Left colon (tissue), 2 donors: ENCODE data around the gene MARK2. TPM values are rescaled to one million over a fixed set of nuclear protein-coding genes. Genes with fewer than 3 reads are reported as not detected.
A peak's percentile ranks its signal among the peaks of the same experiment; 100 is the strongest.

Experiments used
- ATAC-seq: fragments of 200-7000 bp; cut with Tn5 transposase; one replicate; pipeline ENCODE4 v1.9.1; 2020; ENCODE audit warnings: mild to moderate bottlenecking, moderate library complexity
- DNase-seq, 2 donors: peaks; one replicate each; pipeline ENCODE4 v3.0.0-alpha.2; 2020
- intact Hi-C, 2 donors: fragments of 100-400 bp; cut with DNase I in 1 of 2; cut with micrococcal nuclease in 1 of 2; formaldehyde crosslinking; loops; one replicate each; pipeline versions ENCODE4 v1.11.2 to v1.14.0; 2022; cut with DNase I, micrococcal nuclease
- total RNA-seq, 2 donors: library from RNA; stranded (reverse); fragmentation: NEBNext Ultra II Directional; extraction: Animal tissue kit (Norgen Biotek cat#: 25700); gene quantifications; one replicate each; pipeline ENCODE4 v1.2.1, GENCODE V29; 2021
- donor health status: DM: no; HTN: no; CAD: no.
- donor health status: DM: yes; HTN: yes; CAD: no.

Gene MARK2
- total RNA-seq, 2 donors from 2014 or later: 91.8 to 100 TPM

- DNase-seq (no peak), ATAC-seq (no peak)
- intact Hi-C loops: no loop called here
These were observed 58.7 kb downstream of the MARK2 start for GRCh38 chr11:63897459-63898146.

GRCh38 chr11:63901660-63902059, 62.8 kb downstream of the MARK2 start:
- ATAC-seq: peak; percentile 44
- DNase-seq: no peak
- intact Hi-C loops: no loop called here

DNA sequence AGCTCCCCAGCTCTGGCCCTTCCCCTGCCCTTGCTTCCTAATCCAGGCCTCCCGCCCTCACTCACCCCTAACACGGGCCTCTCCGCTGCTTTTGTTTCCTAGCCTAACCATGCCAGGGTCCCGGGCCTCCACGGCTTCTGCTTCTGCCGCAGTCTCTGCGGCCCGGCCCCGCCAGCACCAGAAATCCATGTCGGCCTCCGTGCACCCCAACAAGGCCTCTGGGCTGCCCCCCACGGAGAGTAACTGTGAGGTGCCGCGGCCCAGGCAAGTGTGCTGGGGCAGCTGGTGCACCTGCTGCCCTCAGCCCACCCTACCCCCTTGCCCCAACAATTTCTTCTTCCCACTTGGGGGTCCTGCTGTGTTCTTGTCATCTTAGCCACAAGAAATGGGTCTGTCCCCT, 65.0 kb downstream of the MARK2 start:
- intact Hi-C loops: no loop called here
- no peak for DNase-seq
- no peak for ATAC-seq

DNA sequence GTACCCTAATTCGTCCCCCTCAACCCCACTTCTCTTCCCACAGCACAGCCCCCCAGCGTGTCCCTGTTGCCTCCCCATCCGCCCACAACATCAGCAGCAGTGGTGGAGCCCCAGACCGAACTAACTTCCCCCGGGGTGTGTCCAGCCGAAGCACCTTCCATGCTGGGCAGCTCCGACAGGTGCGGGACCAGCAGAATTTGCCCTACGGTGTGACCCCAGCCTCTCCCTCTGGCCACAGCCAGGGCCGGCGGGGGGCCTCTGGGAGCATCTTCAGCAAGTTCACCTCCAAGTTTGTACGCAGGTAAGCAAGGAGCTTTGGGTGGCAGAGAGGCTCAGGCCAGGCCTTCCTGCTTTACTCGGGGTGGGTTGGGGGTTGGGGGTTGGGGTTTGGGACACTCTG, 65.8 kb downstream of the MARK2 start:
- no peak for DNase-seq
- no peak for ATAC-seq
- intact Hi-C loops: no loop called here

DNA sequence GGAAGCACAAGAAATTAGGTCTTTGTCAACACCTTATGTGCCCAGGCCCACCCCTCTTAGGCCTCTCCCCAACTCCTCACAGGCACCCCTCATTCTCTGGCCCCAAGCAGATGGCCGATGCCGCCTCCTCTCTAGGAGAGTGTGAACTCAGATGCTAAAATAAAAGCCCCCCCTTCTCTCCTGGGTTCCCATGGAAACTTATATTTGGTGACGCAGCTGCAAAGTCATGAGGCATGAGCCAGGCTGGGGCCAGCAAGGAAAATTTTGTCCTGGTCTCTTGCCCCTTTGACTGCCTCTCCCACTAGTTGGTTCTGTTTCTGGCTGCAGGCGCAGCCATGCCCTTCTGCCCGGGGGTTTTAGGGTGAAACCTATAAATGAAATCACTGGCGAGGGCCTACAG, 66.3 kb downstream of the MARK2 start:
- DNase-seq (no peak), ATAC-seq (no peak)
- intact Hi-C loops: no loop called here

DNA sequence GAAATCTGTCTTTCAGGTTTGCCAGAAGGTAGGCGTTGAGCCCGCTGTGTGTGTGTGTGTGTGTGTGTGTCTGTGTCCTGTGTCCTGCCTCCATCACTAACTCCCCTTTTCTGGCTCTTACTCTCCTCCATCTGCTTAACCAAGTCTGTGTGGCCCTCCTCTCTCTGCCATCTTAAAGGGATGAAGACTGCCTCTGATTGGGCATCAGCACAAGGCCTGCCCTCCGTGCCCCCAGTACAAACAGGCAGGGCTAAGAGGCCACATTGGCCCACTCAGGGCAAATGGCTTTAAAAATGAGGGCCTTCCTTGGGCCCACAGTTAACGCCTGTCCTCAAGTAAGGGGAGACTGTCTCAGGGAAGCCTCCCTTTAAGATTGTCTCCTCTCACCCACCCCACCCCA, 67.2 kb downstream of the MARK2 start:
- ATAC-seq: no peak
- no peak for DNase-seq
- intact Hi-C loops: no loop called here

DNA sequence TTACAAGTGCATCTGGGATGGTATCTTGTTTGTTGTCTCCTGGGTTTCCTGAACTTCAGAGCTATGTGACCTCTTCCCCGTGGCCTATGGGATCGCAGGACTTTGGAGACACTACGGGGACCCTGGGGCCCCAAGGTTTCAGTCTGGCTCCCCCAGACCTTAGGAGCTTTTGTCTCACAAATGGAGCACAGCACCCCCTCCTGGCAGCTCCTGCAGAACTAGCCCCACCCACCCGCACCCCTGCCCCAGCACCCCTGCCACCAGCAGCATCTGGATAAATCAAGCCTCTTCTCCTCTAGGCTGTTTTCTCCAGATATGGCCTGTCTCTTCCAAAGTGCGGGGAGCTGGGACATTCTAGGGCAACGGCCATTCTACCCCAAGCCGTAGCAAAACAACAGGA, 67.7 kb downstream of the MARK2 start:
- intact Hi-C loops: no loop called here
- ATAC-seq: no peak
- DNase-seq: peak in 1 of 2 donors; percentile 53

DNA sequence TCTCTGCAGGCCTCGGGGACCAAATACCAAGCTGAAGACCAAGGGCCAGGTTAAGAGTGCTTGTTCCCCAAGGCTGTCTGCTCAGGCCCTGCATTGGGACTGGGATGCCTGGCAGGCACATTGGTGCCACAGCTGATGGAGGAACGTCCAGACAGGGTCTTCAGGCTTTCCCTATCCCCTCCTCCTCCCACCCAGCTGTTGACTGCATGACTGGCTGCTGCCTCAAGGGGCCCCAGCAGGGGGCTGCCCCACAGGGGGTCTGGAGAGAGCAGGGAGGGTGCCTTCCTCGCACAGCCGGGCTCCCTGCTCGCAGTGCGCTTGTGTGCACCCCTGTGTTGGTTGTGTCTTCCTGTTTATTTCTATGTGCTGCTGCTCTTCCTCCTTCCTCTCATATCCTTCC, 68.2 kb downstream of the MARK2 start:
- ATAC-seq: no peak
- intact Hi-C loops: no loop called here
- DNase-seq: no peak

GRCh38 chr11:63907808-63908530, 69.1 kb downstream of the MARK2 start:
- intact Hi-C loops: no loop called here
- DNase-seq (no peak), ATAC-seq (peak; percentile 3)

DNA sequence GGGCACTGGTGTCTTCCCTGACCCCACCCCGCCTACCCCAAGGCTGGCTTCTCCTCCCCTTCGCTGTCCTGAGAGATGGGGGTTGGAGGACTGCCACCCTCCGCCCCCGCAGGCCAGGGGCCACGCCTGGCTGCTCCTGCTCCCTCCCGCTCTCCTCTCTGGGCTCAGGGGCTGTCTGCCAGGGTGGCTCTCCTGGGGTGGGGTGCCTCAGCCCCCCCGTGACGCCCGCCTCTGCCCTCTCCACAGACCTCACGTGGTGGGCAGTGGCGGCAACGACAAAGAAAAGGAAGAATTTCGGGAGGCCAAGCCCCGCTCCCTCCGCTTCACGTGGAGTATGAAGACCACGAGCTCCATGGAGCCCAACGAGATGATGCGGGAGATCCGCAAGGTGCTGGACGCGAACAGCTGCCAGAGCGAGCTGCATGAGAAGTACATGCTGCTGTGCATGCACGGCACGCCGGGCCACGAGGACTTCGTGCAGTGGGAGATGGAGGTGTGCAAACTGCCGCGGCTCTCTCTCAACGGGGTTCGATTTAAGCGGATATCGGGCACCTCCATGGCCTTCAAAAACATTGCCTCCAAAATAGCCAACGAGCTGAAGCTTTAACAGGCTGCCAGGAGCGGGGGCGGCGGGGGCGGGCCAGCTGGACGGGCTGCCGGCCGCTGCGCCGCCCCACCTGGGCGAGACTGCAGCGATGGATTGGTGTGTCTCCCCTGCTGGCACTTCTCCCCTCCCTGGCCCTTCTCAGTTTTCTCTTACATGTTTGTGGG, 69.9 kb downstream of the MARK2 start:
- ATAC-seq (no peak), DNase-seq (no peak)
- intact Hi-C loops: no loop called here

DNA sequence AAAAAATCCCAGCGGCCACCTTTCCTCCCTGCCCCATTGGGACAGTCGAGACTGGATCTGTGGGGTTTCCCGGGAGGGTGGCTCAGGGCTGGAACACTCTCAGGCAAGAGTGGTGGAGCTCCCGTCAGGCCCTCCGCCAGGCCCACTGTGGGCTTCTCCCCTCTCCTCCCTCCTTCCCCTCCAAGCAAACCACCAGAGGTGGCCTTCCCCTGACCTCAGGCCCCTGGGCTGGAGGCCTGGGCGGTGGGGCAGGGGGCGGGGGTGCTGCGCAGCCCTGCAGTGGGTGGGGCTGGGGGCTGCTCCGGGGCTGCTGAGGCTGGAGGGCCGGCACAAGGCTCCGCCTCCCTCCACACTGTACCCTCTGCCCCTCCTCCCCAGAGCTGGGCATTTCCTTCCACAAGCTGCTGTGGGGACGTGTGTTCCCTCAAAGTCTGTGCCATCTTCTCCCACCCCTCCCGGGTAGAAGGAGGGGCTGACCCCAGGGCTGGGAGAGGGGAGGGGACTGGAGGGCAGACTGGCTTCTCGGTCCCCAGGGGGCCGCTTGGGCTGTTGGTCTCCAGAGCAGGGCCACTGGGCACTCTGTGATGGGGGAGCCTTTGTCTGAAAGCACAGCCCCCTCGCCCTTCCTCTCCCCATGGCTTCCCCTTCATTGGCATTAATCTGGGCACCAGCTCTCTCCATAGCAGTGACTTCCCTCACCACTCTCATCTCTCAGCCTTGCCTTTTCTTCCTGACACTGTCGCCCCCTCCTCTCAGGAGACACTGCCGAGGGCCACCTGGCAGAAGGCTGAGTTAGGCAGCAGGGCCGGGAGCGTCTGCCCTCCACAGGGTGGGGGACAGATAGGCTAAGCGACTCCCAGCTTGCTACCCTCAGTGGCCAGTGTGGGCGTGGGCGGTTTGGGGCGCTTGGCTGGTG, 70.9 kb downstream of the MARK2 start:
- intact Hi-C loops: no loop called here
- ATAC-seq (peak; percentile 3), DNase-seq (no peak)

DNA sequence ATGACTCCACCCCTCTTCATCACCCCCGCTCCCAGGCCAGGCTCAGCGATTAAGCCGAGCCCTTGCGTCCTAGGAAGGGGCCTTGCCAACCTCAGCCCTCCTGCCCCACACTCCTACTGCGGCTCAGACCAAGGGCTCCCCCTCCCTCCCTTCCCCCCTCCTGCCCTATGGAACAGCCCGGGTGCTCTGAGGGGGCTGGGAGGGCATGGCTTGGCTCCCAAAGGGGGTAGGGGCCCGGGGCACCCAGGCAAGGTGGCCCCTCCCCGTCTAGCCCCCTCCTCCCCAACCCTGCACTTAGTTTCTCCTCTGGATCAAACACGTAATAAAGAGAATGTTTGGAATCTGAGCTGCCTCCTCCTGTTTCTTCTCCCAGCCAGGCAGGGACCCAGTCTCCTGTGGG, 71.8 kb downstream of the MARK2 start:
- DNase-seq (no peak), ATAC-seq (no peak)
- intact Hi-C loops: no loop called here

- intact Hi-C loops: no loop called here
- DNase-seq: no peak
- ATAC-seq: no peak
These were observed 72.5 kb downstream of the MARK2 start for GRCh38 chr11:63911440-63911839.

DNA sequence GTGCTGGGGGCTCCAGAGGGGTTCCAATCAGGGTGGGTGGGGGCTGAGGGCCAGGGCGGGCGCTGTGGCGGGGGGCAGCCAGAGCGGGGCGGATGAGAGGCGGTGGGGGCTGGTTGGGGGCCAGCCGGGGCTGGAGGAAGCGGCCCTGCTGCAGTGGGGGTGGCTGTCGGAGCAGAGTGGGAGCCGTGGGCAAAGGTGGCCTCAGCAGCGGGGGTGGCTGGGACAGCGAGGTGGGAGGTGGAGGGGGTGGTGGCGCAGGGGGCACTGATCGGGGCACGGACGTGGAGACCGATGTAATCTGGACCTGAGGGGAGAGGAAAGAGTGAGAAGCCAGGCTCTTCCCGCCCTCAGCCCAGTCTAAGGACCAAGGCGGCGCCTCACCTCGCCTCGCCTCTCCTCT, 73.0 kb downstream of the MARK2 start:
- ATAC-seq (no peak), DNase-seq (no peak)
- intact Hi-C loops: no loop called here

GRCh38 chr11:63912678-63913077, 73.8 kb downstream of the MARK2 start:
- DNase-seq (no peak), ATAC-seq (no peak)
- intact Hi-C loops: no loop called here

DNA sequence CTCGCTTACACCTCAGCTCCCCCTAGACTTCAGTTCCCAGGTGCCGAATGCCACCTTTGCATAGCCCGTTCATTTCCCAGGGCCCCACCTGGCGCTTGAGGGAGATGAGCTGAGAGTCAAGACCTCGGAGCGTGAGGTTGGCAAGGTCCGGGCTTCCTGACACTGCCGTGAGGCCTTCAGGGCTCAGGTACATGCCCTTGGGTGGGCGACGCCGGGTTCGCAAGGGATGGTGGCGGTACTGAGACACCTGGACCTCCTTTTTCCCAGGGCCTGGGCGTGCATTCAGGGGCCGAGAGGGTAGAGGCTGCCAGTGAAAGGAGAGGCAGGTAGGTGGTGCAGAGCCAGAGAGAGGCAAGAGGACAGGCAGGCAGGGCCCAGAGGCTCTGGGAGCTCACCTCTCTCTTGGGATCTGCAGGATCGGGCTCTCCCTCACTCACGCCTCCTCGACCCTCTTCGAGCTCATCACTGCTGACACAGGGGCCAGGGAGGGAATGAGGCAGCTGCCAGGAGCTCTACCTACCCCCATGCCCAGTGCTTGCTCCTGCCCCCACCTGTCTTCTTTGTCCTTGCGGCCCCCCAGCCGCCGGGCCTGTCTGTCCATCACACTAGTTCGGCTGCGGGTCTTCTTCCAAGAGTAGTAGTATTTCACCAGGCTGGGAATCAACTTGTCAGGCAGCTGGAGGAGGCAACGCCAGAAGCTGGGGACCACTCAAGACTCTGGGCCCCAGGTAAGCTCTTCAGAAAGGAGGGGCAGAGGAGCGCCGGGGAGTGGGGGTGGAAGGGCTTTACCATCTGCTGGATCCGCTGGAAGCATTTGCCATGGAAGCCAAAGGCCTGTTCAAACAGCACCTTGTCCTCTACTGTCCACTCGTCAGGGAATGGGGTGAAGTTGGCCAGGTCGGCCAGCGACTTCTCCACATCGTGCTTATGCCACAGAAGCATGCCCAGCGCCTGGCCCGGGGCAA, 75.2 kb downstream of the MARK2 start:
- intact Hi-C loops: no loop called here
- DNase-seq (no peak), ATAC-seq (no peak)

DNA sequence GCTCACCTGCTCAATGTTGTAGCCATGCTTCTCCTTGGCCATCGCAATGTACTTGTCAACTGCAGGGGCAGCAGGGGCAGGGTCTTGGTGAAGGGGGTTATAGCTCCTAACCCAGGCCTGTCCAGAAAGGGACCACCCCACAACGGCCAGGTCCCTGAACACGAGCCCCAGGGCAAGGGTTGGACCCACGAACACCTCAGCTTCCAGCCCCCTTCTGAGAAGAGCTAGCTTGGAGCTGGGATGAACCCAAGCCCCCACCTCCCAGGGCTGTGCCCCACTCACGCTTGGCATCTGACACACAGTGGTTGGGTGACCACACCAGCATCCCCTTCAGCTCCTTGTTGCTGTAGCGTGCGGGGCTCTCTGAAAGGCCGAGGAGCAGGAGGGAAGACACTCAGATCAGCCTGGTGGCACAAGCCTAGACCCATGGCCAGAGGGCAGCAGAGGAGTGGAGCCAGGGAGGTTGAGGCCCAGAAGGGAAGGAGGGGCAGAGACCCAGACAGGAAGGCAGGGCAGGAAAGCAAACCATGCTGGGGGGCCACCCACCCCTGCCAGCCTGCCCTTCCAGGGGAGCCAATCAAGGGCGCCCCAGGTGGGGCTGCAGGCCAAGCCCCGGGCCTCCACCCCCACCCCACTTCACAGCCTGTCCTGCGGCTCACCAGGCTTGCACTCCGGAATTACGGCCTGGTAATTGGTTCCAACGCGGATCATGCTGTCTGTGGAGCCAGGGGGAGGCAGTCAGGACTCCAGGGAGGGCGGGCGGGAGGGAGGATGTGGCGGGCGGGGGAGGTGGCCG, 76.2 kb downstream of the MARK2 start:
- ATAC-seq (no peak), DNase-seq (no peak)
- intact Hi-C loops: no loop called here
